T-cell (primary cell): ENCODE data around the gene KCNG2. TPM values are rescaled to one million over a fixed set of nuclear protein-coding genes. Genes with fewer than 3 reads are reported as not detected.

Source experiments
- ATAC-seq, 4 experiments: fragments of 200-7000 bp in 3 of 4; fragments of 150-1000 bp in 1 of 4; cut with Tn5 transposase; replicated peaks in 1 of 4; 1 replicate in 3 of 4; 2 replicates in 1 of 4; pipeline ENCODE4 v1.10.0; 2021; ENCODE audit warnings: moderate library complexity in 3 of 4, mild to moderate bottlenecking in 2 of 4, moderate number of reproducible peaks in 1 of 4
- CTCF ChIA-PET, 2 donors: fragments of 300-600 bp; sonication (Branson Sonifier 250); formaldehyde crosslinking; loops; one replicate each; lab custom pipeline; 2022; ENCODE audit warnings: antibody characterized with exemption in 2 of 2; lab: Charles Lee
- POLR2A ChIA-PET, 2 donors: fragments of 300-600 bp; sonication (Branson Sonifier 250); formaldehyde crosslinking; loops; one replicate each; lab custom pipeline; 2022; ENCODE audit warnings: antibody characterized with exemption in 2 of 2; lab: Charles Lee
- DNase-seq, 35 experiments: peaks; one replicate each; pipeline versions ENCODE4 v3.0.0 to v3.0.0-alpha.2; 2013 to 2023
- H3K27ac ChIP-seq: one replicate; pipeline ENCODE4 v1.5.1; 2013; ENCODE audit warnings: low read length
- H3K27me3 ChIP-seq, 2 experiments: replicated peaks in 1 of 2; 1 replicate in 1 of 2; 2 replicates in 1 of 2; pipeline versions ENCODE4 v1.6.1 to v1.7.0; 2013; ENCODE audit warnings: low read length in 1 of 2, mixed read lengths in 1 of 2; ENCODE audit not compliant: control insufficient read depth in 2 of 2, insufficient read depth in 2 of 2; ENCODE audit errors: extremely low read depth in 1 of 2
- H3K36me3 ChIP-seq, 2 donors: 1 replicate in 1 of 2; 2 replicates in 1 of 2; pipeline versions ENCODE4 v1.6.1 to v1.7.0; 2013; ENCODE audit warnings: low read length in 1 of 2; ENCODE audit not compliant: control insufficient read depth in 2 of 2, insufficient read depth in 1 of 2; ENCODE audit errors: extremely low read depth in 1 of 2
- H3K4me1 ChIP-seq, 2 experiments: 1 replicate in 1 of 2; 2 replicates in 1 of 2; pipeline versions ENCODE4 v1.6.1 to v1.7.0; 2013; ENCODE audit warnings: low read length in 2 of 2, mixed read lengths in 1 of 2; ENCODE audit not compliant: insufficient read depth in 2 of 2, control insufficient read depth in 1 of 2; ENCODE audit errors: extremely low read depth in 1 of 2
- H3K4me3 ChIP-seq, 2 donors: 1 replicate in 1 of 2; 2 replicates in 1 of 2; pipeline versions ENCODE4 v1.5.1 to v1.7.0; 2013; ENCODE audit warnings: mild to moderate bottlenecking in 2 of 2, low read length in 1 of 2, moderate library complexity in 1 of 2; ENCODE audit not compliant: control insufficient read depth in 1 of 2; ENCODE audit errors: extremely low read depth in 1 of 2
- H3K9me3 ChIP-seq: 2 replicates; pipeline ENCODE4 v1.7.0; 2013
- H3K27ac Mint-ChIP-seq, 2 donors: one replicate each; pipeline ENCODE4 v1.8.0; 2020 to 2021; ENCODE audit warnings: mild to moderate bottlenecking in 2 of 2, mixed read lengths in 2 of 2
- H3K27me3 Mint-ChIP-seq, 2 donors: one replicate each; pipeline ENCODE4 v1.8.0; 2021 to 2022; ENCODE audit warnings: mixed read lengths in 2 of 2
- H3K36me3 Mint-ChIP-seq: one replicate; pipeline ENCODE4 v1.8.0; 2021; ENCODE audit warnings: mixed read lengths
- H3K4me1 Mint-ChIP-seq, 3 donors: one replicate each; pipeline ENCODE4 v1.8.0; 2020 to 2022; ENCODE audit warnings: mixed read lengths in 3 of 3, mild to moderate bottlenecking in 1 of 3
- H3K4me3 Mint-ChIP-seq, 3 donors: one replicate each; pipeline ENCODE4 v1.8.0; 2020 to 2022; ENCODE audit warnings: mild to moderate bottlenecking in 3 of 3, mixed read lengths in 3 of 3, moderate library complexity in 3 of 3
- H3K9me3 Mint-ChIP-seq, 3 donors: one replicate each; pipeline ENCODE4 v1.8.0; 2020 to 2022; ENCODE audit warnings: mixed read lengths in 3 of 3
- WGBS: methylation state at CpG from one replicate; pipeline ENCODE4 v1.1.5; 2013; ENCODE audit warnings: missing lambda C conversion rate; ENCODE audit not compliant: insufficient coverage; 5-methylcytosine and 5-hydroxymethylcytosine counted together
- total RNA-seq, 35 experiments: library from RNA in 6 of 35; stranded (reverse) in 6 of 35; fragments of 120-200 nt in 1 of 35; gene quantifications; one replicate each; pipeline versions ENCODE4 v1.2.1 to v1.2.4 and lab custom pipeline; 2013 to 2026

The KCNG2 gene
- total RNA-seq, 5 donors from 2014 or later (not counting 1 experiment from before 2014, with no cell fraction given) = not detected

GRCh38 chr18:79884963-79885728 lies 87.4 kb downstream of the KCNG2 start:
- H3K9me3 ChIP-seq = peaks cover 2% of the 10 kb centered on the region
- ChIA-PET POLR2A (no interaction called here), CTCF (no interaction called here)
- Mint-ChIP-seq H3K27ac (no peak overlapping the region), H3K27me3 (no peaks in the 10 kb centered on the region), H3K4me3 (no peak overlapping the region), H3K36me3 (no peaks in the 10 kb centered on the region), H3K4me1 (no peaks in the 10 kb centered on the region), H3K9me3 (peaks cover 0 to 13% (median 12%) of the 10 kb centered on the region in 3 donors)
- 81% methylated on average over 23 of the region's 25 CpGs for WGBS
- H3K36me3 ChIP-seq = no peaks in the 10 kb centered on the region
- DNase-seq (peak in 2 of 35 experiments; percentile 10 to 15), ATAC-seq (peak in 2 of 4 experiments; percentile 24 to 39)
- no peaks in the 10 kb centered on the region for H3K4me1 ChIP-seq
- peaks cover 0 to 4% of the 10 kb centered on the region in 2 experiments for H3K27me3 ChIP-seq
- no peak overlapping the region for H3K4me3 ChIP-seq
- no peak overlapping the region for H3K27ac ChIP-seq

DNA sequence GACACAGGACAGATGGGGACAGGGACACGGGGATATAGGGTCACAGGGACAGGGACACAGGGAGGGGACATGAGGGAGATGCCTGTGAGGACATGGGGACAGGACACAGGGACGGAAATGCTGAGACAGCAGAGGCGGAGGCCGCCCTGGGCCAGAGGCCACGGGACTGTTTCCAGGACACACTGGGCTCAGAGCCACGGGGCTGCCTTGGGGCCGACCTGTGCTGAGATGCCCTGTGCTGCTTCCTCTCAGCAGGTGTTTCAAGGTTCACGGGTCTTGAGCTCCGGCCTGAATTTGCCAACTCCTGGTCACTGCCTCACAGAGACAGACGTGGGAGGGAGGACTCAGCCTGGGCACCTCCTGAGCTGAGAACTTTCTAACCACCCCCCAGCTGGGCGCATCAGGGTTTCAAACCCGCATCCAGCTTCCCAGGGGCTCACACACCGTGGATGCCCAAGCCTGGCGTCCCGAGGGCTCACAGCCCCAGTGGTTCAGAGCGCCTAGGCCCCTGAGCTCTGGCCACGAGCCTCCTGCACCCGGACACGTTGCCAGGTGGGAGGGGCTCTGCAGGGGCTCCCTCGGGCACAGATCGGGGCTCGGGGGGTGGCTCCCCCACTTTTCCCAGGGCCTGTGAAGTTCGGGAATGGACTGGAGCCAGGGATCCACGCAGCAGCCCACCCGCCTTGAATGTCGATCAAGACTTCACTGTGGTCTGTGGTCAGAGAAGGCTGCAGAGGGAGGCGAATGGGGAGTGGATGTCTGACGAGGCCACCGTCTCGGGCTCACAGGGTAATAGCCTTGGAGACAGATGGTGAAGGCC lies 89.7 kb downstream of the KCNG2 start:
- CTCF ChIA-PET = no interaction called here
- no peaks in the 10 kb centered on the region for H3K4me1 ChIP-seq
- POLR2A ChIA-PET = no interaction called here
- Mint-ChIP-seq H3K36me3 (no peaks in the 10 kb centered on the region), H3K27me3 (no peaks in the 10 kb centered on the region), H3K9me3 (peaks cover 14 to 31% (median 25%) of the 10 kb centered on the region in 3 donors), H3K4me3 (no peak overlapping the region), H3K4me1 (no peaks in the 10 kb centered on the region), H3K27ac (no peak overlapping the region)
- DNase-seq = peak in 1 of 35 experiments; percentile 10
- no peak overlapping the region for H3K4me3 ChIP-seq
- no peak overlapping the region for H3K27ac ChIP-seq
- peaks cover 0 to 4% of the 10 kb centered on the region in 2 experiments for H3K27me3 ChIP-seq
- ATAC-seq = no peak
- WGBS = 91% methylated on average over 15 of the region's 30 CpGs
- H3K9me3 ChIP-seq = peaks cover 2% of the 10 kb centered on the region
- no peaks in the 10 kb centered on the region for H3K36me3 ChIP-seq

DNA sequence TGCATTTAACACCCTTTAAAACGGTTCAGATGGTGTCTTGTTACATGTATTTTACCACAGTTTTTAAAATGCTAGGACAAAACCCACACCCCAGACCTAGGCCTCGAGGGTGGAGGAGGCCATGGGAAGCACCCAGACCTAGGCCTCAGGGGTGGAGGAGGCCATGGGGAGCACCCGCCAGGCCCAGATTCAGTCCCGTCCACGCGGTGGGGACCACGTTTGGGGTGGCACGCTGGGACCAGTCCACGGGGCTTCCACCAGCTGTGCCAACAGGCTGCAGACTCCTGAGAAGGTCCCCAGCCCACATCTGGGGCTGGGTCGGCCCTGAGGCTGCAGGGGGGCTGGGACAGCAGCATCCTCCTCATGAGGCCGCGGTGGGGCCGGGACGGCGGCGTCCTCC lies 90.3 kb downstream of the KCNG2 start:
- H3K36me3 ChIP-seq = no peaks in the 10 kb centered on the region
- Mint-ChIP-seq H3K9me3 (peaks cover 20 to 38% (median 30%) of the 10 kb centered on the region in 3 donors), H3K4me1 (no peaks in the 10 kb centered on the region), H3K27me3 (no peaks in the 10 kb centered on the region), H3K4me3 (no peak overlapping the region), H3K36me3 (no peaks in the 10 kb centered on the region), H3K27ac (no peak overlapping the region)
- H3K27me3 ChIP-seq = peaks cover 0 to 4% of the 10 kb centered on the region in 2 experiments
- WGBS = 92% methylated on average over 9 of the region's 16 CpGs
- peak in 2 of 35 experiments; percentile 8 to 20 for DNase-seq
- H3K4me1 ChIP-seq = no peaks in the 10 kb centered on the region
- POLR2A ChIA-PET = no interaction called here
- no peak overlapping the region for H3K4me3 ChIP-seq
- no peak overlapping the region for H3K27ac ChIP-seq
- CTCF ChIA-PET = no interaction called here
- ATAC-seq = no peak
- peaks cover 2% of the 10 kb centered on the region for H3K9me3 ChIP-seq

DNA sequence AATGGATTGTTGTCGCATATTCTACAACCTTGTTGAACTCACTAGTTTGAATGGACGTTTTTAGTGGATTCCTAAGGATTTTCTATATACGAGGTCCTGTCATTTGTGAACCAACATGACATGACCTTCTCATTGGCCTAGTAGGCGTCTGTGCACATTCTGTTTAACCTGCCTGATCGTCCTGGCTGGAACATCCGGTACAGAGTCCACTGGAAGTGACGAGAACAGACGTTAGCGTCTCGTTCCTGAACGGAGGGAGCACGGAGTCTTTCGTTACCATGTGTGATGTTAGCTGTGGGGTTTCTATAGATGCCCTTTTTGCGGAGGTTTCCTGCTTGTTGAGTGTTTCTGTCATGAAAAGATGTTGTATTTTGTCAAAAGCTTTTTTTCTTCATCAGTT lies 91.8 kb downstream of the KCNG2 start:
- Histone ChIP-seq H3K27me3 (peaks cover 0 to 3% of the 10 kb centered on the region in 2 experiments), H3K36me3 (no peaks in the 10 kb centered on the region), H3K27ac (no peak overlapping the region), H3K4me1 (no peaks in the 10 kb centered on the region), H3K4me3 (no peak overlapping the region), H3K9me3 (peaks cover 11% of the 10 kb centered on the region)
- Mint-ChIP-seq H3K27me3 (no peaks in the 10 kb centered on the region), H3K4me3 (no peak overlapping the region), H3K4me1 (no peaks in the 10 kb centered on the region), H3K36me3 (no peaks in the 10 kb centered on the region), H3K9me3 (peaks cover 35 to 52% (median 43%) of the 10 kb centered on the region in 3 donors), H3K27ac (no peak overlapping the region)
- ChIA-PET CTCF (no interaction called here), POLR2A (interaction anchor here in 1 of 2 donors (0.6 kb wide), 1 partner anchor 324 kb away, joined by 6 read pairs; no protein-coding TSS in a partner anchor)
- 90% methylated on average over 12 of the region's 14 CpGs for WGBS
- ATAC-seq (no peak), DNase-seq (no peak)

- WGBS = 47% methylated on average over 3 of the region's 5 CpGs
- ChIA-PET POLR2A (no interaction called here), CTCF (no interaction called here)
- Mint-ChIP-seq H3K36me3 (peaks cover 3% of the 10 kb centered on the region), H3K4me1 (no peaks in the 10 kb centered on the region), H3K27me3 (no peaks in the 10 kb centered on the region), H3K9me3 (peaks cover 44 to 63% (median 52%) of the 10 kb centered on the region in 3 donors), H3K4me3 (no peak overlapping the region), H3K27ac (no peak overlapping the region)
- ATAC-seq (no peak), DNase-seq (no peak)
- Histone ChIP-seq H3K9me3 (peaks cover 14% of the 10 kb centered on the region), H3K27ac (no peak overlapping the region), H3K4me3 (no peak overlapping the region), H3K4me1 (no peaks in the 10 kb centered on the region), H3K27me3 (no peaks in the 10 kb centered on the region), H3K36me3 (no peaks in the 10 kb centered on the region)
Observed at GRCh38 chr18:79890674-79891073, 92.9 kb downstream of the KCNG2 start.

- no peaks in the 10 kb centered on the region for H3K27me3 ChIP-seq
- H3K27ac Mint-ChIP-seq = no peak overlapping the region
- DNase-seq (no peak), ATAC-seq (no peak)
- H3K4me1 ChIP-seq = no peaks in the 10 kb centered on the region
- peaks cover 7% of the 10 kb centered on the region for H3K36me3 Mint-ChIP-seq
- no peak overlapping the region for H3K4me3 Mint-ChIP-seq
- no peak overlapping the region for H3K4me3 ChIP-seq
- CTCF ChIA-PET = interaction anchor here in 1 of 2 donors (0.5 kb wide), 1 partner anchor 72 kb away, joined by 4 read pairs; no protein-coding TSS in a partner anchor
- H3K4me1 Mint-ChIP-seq = peaks cover 0 to 2% (median 0%) of the 10 kb centered on the region in 3 donors
- no peaks in the 10 kb centered on the region for H3K27me3 Mint-ChIP-seq
- POLR2A ChIA-PET = interaction anchor here in 1 of 2 donors (0.7 kb wide), 1 partner anchor 55 kb away, joined by 3 read pairs; the partner anchor contains the start of gene SLC66A2
- peaks cover 0 to 6% of the 10 kb centered on the region in 2 donors for H3K36me3 ChIP-seq
- no CpG with 5 or more reads among the region's 3 CpGs for WGBS
- peaks cover 38 to 55% (median 44%) of the 10 kb centered on the region in 3 donors for H3K9me3 Mint-ChIP-seq
- no peak overlapping the region for H3K27ac ChIP-seq
- H3K9me3 ChIP-seq = peaks cover 16% of the 10 kb centered on the region
Observed at GRCh38 chr18:79896738-79897137, 99.0 kb downstream of the KCNG2 start.
